ENCODE measurements around the gene PTPN3.
"Not testable (repeated sequence)": the region's sequence is repeated elsewhere in the genome, so short reads cannot be mapped to it uniquely, and the experiment has no call there.

DNA sequence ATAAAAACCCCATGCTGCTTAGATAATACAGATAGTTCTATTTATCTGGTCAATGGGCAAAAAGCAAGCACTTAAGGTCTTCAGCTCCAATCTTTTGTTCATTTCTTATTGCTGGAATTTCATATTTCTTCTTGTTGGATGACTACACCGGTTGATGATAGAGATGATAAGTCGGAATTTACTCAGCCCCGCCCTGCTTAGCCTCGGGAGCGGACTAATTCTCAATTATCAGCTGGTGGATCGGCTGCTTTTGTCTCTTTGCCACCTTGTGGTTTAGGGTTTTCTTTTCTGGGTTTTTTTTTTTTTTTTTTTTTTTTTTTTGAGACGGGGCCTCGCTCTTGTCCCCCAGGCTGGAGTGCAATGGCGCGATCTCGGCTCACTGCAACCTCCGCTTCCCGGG, 34.5 kb upstream of the PTPN3 start:
- TF ChIP-seq, protein P1, sequence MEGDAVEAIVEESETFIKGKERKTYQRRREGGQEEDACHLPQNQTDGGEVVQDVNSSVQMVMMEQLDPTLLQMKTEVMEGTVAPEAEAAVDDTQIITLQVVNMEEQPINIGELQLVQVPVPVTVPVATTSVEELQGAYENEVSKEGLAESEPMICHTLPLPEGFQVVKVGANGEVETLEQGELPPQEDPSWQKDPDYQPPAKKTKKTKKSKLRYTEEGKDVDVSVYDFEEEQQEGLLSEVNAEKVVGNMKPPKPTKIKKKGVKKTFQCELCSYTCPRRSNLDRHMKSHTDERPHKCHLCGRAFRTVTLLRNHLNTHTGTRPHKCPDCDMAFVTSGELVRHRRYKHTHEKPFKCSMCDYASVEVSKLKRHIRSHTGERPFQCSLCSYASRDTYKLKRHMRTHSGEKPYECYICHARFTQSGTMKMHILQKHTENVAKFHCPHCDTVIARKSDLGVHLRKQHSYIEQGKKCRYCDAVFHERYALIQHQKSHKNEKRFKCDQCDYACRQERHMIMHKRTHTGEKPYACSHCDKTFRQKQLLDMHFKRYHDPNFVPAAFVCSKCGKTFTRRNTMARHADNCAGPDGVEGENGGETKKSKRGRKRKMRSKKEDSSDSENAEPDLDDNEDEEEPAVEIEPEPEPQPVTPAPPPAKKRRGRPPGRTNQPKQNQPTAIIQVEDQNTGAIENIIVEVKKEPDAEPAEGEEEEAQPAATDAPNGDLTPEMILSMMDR (conservative IDR thresholded peaks at IDR 0.05; ENCODE audit: low read depth, low read length) = not testable (repeated sequence)
- TF ChIP-seq EZH2 (IDR thresholded peaks at IDR 0.05; ENCODE audit: borderline replicate concordance, low read depth, low read length, poor library complexity, severe bottlenecking) = not testable (repeated sequence)
